MM.1S (cell line): ENCODE results near the gene PLOD3.

ENCODE experiments used
- CTCF ChIP-seq: fragments of 300-600 bp; sonication (generic); IDR thresholded peaks from 2 replicates; pipeline ENCODE4 v1.5.1; 2016; ENCODE audit warnings: antibody characterized with exemption, low read length, mixed read lengths
- EZH2 ChIP-seq: fragments of 300-600 bp; sonication (generic); optimal IDR thresholded peaks from 2 replicates; pipeline ENCODE3; 2017; ENCODE audit warnings: low read depth, mild to moderate bottlenecking, antibody characterized with exemption, low read length, mixed read lengths

DNA sequence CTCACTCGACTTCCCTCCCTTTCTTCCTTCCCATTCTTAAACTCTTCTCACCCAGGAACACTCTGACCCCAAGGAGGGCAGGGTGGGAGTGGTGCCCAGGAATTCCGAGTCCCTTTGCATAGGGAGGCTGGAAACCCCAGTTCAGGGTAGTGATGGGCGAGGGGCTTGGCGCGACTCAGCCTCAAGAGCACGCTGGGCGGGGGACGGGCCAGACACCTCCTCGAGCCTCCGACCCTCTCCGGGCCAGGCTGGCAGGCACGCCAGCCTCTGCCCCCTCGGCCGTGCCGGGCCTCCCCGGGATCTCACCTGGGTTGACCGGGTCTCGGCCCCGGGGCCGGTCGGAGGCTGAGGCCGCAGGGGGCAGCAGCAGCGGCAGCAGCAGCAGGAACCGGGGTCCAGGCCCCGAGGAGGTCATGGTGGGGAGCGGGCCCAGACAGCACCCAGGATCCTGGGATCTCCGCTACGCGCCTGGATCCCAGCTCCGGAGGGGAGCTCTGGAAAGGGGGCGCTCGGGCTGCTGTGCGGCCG, 457 bp downstream of the PLOD3 start:
- TF ChIP-seq CTCF (peak; percentile 20; the same call in 1 of the 2 replicates), EZH2 (no peak)
